SU-DHL-6 (cell line): ENCODE measurements around the gene HS6ST3.

Experiments
- CTCF ChIP-seq: fragments of 200-600 bp; sonication (generic); IDR thresholded peaks from one replicate; pipeline ENCODE4 v1.5.1; 2017; ENCODE audit warnings: antibody characterized with exemption, mild to moderate bottlenecking, low read length, moderate library complexity; ENCODE audit not compliant: insufficient read depth, poor library complexity, severe bottlenecking
- EZH2phosphoT487 ChIP-seq: fragments of 200-600 bp; sonication (generic), shearing (Covaris generic); conservative IDR thresholded peaks from 2 replicates; pipeline ENCODE4 v1.6.1; 2018; ENCODE audit warnings: mild to moderate bottlenecking, antibody characterized with exemption, low read length, moderate library complexity, mixed read lengths

GRCh38 chr13:96221471-96221870 is 131.6 kb downstream of the HS6ST3 start:
- TF ChIP-seq CTCF (no peak), EZH2phosphoT487 (no peak)
